Amniotic epithelial cell (primary cell): Measurements from ENCODE around the gene RCAN3.

Source experiments
- DNase-seq: peaks from one replicate; pipeline ENCODE4 v3.0.0-alpha.2; 2010; ENCODE audit warnings: low read depth

Gene RCAN3

DNA sequence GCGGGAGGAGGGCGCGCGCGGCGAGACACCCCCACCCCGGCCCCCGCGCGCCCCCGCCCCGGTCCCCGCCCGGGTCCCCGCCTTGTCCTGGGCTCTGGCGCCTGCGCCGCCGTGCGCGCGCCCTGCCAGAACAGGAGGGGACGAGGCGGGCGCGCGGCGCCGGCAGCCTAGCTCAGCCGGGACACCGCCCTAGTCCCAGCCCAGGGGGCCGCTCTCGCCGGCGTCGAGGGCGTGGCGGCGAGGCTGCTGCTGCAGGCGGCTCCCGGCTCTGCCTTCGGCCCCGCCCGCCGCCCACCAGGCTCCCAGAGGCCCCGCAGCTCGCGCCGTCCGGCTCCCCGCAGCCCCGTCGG lies at the start of gene RCAN3:
TSS of gene RCAN3 (plus strand) at position 128 of the 350 bp plus-strand sequence. CDS start 11,537 bp downstream, outside the sequence.
- DNase-seq: peak; percentile 64

DNA sequence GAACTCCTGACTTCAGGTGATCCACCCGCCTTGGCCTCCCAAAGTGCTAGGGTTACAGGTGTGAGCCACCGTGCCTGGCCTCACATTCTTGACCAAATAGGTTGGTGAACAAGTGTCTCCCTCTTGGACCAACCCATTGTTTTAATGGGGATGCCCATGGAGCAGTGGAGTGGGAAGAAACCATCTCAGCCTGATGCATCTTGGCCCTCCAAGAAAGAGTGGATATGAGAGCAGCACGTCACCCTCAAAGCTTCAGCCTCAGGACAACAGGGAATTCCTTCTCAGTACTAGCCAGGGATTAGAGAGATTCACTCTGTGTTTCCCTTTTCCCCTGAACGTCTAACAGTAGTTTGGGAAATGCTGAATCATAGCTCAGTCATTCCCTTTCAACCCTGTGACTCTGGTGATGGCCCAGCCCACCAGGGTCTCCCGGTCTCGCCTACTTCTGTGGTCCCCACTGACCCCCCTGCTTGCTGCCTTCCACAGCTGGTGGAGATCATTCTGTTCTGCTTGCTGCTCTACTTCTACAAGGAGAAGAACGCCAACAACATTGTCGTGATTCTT lies 49.6 kb upstream of the RCAN3 start:
- DNase-seq: peak; percentile 11

DNA sequence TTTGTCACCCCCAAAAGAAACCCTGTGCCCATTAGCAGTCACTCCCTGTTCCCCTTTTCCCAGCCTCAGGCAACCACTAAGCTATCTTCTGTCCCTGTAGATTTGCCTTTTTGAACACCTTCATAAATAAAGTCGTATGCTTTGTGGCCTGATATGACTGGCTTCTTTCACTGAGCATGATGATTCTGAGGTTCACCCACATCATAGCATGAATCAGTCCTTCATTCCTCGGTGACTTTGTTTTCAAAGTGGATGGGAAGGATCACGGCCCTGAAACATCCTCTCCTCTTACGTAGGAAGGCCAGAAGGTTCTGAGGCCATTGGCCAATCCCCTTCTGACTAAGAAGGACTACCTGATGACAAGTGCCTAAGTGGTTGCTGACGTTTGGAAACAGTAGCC lies 48.0 kb upstream of the RCAN3 start:
- DNase-seq: peak; percentile 64

DNA sequence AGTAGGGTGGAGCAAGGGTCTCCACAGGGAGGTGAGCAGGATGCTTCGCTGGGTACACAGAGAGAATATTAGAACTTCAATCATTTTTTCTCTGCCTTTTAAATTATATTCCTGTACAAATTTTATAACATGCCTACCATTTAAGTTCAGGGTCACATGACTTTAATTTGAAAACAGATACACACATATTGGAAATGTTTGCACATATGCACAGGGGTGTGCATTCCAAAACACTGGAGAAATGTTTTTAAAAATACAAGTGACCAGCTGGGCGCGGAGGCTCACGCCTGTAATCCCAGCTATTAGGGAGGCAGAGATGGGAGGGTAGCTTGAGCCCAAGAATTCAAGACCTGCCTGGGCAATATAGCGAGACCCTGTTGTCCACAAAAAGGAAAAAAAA lies 47.4 kb upstream of the RCAN3 start:
- no peak for DNase-seq

DNA sequence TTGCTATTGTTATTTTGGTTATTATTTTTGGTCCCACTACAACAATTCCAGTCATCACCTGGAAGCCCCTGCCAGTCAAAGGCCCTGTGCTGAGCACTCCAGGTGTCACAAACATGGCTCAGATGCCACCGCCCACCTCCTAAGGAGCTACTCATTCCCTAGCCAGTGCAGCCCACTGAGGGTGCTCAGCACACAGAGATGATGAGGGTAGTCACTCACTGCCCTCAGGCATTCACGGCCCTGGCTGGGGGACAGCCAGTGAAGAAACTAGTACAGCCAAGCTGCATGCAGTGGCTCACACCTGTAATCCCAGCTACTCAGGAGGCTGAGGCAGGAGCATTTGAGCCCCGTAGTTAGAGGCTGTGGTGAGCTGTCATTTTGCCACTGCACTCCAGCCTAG lies 44.8 kb upstream of the RCAN3 start:
- no peak for DNase-seq

DNA sequence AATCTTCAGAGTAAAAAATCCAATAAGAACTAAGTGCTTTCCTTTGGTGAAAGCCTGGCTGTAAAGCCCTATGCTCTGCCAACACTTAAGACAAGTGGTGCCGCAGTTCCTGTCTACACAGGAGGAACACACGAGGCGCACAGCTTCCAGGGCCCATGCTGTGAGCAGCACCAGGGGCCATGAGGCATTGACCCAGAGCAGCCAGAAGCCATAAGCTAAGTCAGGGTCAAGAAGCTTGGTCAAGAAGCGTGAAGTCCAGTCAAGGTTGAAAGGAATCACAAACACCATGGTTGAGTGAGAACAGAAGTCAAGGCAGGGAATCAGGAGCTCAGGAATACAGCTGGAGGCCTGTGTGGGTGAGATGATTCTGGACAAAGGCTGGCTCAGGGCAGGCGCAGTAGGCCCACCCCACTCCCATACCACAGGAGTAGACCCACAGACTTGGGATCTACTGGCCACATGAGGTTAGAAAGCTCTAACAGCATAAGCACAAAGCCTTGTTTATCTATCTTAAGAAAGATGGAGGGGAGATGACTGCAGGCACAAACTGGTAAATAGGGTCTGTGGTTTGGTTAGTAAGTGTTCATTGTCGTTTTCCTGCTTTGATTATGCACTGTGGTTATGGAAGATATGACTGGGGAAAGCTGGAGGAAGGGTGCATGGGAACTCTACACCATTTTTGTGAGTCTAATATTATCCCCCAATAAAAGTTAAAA lies 42.9 kb upstream of the RCAN3 start:
- DNase-seq: no peak

DNA sequence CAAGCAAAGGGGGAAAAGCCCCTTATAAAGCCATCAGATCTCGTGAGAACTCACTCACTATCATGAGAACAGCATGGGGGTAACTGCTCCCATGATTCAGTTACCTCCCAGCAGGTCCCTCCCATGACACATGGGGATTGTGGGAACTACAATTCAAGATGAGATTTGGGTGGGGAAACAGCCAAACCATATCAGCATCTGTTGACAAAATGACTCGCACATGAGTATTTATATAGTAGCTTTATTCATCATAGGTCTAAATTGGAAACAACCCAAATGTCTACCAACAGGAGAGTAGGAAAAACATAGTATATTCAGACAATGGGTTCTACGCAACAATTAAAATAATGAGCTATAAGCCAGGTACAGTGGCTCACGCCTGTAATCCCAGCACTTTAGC lies 40.5 kb upstream of the RCAN3 start:
- DNase-seq: peak; percentile 6

DNA sequence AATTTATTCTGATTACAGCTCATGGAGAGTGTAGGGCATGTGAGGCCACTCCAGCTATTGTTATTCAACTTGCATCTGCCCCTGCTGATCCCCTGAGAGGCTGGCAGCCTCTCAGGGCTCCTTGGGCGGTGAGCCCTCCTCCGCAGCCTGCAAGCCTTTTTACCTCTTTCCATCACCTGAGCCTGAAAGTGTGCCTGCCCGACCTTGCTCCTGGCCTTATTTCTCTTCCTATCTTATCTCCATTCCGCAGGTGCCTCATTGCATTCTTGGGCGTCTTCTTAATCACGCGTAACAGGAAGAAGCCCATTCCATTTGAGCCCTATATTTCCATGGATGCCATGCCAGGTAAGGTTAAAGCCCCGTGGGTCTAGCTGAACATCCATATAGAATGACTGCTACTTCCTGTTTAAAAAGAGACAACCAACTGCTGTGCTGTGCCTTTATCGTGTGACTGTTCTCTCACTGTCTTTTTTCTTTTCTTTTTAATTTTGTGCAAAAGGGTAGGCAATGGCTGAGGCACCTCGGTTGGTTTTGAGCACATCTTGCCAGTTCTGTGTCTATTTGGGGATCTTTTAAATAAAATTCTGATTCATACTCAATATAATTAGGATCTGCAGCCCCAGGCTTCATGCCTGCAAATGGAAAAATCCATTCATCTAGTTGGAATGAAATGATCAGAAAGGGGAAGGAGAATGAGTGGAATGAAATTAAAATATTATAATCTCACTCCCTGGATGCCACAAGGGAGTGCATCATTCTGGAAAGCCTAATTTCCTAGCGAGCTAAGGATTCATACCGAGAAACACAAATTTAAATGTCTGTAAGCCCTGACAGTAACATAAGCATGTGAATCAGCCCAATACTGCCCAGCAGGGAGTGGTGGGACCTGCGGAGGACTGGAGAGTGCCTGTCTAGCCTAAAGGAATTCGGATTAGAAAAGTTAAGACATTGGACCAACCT lies 38.6 kb upstream of the RCAN3 start:
- DNase-seq: no peak

DNA sequence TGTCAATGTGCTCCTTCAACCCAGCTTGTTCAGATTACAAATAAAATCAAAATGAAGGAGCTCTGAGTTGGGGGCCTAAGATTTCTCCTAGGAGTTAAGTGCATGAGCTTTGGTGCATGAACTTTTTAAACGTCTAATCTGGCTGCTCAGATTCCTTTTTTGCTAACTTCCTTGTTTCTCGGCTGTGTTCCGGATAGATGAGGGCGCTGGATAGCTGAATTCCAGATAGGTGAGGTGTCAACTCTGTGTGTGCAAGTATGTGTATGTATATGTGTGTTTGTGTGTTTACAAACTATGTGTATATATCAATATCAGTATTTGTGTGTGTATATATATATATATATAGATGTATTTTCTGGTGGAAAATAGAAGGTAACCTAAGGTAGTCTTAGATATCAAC lies 37.5 kb upstream of the RCAN3 start:
- no peak for DNase-seq

DNA sequence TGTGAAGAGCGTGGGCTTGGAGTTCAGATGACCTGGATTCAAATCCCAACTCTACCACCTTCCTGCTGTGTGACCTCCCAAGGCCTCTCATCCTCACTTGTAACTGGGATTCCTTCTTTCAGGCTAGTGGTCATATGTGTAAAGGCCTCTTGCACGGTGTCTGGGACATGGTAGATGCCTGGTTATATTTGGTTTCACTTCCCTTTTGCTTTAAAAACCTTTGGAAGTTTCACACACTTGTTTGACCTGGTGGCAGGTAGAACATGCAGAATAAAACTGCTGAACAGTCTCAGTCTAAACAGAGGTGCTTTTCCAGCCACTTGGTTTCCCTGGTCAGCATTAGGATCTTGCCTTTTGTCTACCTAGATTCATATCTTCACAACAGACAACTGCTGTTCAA lies 37.0 kb upstream of the RCAN3 start:
- DNase-seq: no peak

DNA sequence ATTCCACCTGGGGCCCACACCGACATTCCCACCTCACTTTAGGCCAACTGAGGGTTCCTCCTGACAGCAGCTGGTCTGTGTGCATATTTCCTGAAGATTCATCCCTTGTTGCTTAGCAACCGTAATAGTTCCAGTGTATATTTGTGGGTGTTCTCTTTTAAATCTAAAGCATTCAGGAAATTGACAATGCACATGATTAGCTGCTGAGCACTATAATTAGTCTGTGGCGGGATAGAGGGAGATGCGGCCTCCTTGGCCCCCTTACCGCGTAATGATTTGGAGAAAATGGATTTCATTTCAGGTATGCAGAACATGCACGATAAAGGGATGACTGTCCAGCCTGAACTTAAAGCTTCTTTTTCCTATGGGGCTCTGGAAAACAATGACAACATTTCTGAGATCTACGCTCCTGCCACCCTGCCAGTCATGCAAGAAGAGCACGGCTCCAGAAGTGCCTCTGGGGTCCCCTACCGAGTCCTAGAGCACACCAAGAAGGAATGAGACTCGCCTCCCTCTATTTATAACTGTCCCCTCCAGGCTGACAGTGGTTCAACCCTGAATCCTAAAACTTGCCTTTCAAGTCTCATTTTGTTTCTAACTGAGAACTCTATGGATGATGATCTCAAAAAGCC lies 33.8 kb upstream of the RCAN3 start:
- DNase-seq: no peak

DNA sequence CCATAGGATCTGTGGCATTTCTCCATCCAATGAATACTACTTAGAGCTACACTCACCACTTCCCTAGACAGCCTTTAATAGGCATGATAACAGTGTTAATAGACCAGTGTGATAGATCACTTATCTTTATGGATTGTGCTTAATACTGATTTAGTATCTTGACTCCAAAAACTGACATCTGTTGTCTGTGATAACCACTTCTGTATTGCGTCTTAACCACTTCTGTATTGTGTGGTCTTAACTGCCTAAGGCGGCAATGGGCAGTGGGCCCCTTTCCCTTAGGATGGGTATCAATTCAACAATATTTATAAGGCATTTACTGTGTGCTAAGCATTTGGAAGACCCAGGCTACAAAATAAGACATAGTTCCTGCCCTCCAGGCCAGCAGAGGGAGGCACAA lies 32.0 kb upstream of the RCAN3 start:
- no peak for DNase-seq

DNA sequence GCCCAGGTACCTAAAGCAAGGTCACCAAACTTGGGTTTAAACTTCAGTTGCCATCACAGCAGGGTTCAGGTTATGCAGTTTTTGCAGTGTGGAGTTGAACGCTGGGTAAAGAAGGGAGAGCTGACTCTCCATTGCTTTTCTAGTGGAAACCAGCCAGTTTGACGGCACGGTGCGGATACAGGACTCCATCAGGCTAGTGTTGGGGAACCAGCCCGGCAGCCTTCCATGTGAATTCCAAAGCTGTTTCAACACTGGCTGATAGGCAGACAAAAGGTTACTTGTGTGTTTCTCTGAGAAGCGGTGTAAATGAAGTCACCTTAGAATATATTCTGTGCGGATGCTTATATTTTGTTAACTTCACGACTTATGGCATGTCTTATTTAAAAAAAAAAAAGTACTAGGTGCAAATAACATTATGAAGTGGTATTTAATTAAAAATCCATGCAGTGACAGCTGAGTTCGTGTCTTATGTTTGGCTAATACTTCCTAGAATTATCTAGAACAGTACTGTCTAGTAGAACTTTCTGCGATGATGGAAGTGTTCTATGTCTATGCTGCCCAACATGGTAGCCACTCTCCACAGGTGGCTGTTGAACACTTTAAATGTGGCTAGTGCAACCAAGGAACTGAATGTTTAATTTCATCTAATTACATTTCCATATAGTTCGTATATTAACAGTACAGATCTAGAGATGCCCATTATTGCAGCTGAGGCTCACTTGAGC lies 29.9 kb upstream of the RCAN3 start:
- DNase-seq: no peak

DNA sequence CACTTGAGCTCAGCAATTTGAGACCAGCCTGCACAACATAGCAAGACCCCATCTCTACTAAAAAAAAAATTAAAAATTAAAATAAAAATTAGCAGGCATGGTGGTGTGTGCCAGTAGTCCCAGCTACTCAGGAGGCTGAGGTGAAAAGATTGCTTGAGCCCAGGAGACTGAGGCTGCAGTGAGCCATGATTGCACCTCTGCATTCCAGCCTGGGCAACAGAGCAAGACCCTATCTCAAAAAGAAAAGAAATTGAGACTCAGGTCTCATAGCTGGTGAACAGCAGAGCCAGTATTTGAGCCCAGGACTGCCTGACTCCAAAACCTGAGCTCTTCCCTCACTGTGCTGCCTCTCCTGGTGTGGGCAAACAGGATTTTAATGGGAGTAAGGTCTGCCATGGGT lies 28.4 kb upstream of the RCAN3 start:
- no peak for DNase-seq

DNA sequence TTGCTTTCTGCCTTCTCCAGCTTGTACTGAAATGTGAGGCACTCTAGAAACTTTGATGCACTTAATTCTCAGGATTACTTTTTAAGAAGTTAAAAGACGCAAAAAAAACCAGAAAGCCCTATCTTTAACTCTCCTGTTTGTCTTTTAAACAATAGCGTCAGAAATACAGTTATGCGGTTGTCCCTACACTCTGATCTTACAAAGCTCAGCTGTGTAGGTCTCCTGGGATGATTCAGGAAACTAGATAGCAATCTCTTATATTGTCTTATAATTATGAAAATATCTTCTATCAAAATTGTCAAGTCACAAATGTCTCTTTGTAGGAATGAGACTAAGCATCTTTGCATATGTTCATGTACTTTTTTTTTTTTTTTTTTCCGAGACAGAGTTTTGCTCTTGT lies 26.9 kb upstream of the RCAN3 start:
- DNase-seq: no peak

DNA sequence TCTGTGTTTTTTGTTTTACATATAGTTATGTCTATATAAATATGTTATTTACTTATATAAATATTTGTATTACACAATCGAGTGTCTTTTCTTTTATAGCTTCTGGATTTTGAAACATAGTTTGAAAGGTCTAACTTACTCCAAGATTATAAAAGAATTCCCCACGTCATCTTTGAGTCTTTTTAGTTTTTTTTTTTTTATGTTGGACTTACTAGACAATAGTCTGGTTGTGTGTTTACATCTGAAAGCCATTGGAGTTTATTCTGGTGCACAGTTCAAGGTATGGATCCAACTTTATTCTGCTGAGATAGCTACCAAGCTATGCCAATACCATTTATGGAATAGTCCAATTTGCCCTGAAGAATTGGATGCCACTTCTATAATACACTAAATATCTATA lies 26.1 kb upstream of the RCAN3 start:
- DNase-seq: no peak

DNA sequence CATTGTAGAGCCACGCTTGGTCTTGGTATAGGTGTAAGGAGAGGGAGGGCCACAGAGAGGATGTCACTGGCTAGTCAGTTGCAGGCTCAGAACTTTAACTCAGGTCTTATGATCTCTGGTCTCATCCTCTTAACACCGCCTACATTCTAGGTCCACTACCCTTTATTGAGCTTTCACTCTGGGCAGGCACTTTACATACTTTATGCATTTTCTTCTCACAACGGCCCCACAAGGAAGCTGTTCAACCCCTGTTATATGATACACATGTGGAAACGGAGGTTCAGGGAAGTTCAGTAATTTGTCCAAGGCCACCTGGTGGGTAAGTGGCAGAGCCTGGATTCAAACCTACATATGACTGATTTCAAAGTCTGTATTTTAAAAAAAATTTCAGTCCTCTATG lies 25.3 kb upstream of the RCAN3 start:
- DNase-seq: no peak

DNA sequence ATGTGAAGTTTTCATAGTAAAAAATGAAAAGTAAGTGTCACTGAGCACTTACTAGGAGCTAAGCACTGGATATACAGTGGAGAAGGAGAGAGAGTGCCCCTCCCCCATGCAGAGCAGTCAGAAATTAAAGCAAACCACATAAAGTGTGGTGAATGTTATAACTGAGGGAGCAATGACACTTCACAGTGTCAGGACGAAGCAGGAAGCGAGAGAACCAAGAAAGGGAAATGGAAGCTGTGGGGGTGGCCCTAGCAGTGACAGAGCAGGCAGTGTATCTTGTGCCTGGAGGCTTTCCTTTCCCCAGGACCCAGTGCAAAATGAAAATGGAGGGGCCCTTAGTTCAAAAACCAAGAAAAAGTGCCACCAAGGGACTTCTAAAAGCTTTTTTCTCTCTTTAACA lies 21.5 kb upstream of the RCAN3 start:
- no peak for DNase-seq

DNA sequence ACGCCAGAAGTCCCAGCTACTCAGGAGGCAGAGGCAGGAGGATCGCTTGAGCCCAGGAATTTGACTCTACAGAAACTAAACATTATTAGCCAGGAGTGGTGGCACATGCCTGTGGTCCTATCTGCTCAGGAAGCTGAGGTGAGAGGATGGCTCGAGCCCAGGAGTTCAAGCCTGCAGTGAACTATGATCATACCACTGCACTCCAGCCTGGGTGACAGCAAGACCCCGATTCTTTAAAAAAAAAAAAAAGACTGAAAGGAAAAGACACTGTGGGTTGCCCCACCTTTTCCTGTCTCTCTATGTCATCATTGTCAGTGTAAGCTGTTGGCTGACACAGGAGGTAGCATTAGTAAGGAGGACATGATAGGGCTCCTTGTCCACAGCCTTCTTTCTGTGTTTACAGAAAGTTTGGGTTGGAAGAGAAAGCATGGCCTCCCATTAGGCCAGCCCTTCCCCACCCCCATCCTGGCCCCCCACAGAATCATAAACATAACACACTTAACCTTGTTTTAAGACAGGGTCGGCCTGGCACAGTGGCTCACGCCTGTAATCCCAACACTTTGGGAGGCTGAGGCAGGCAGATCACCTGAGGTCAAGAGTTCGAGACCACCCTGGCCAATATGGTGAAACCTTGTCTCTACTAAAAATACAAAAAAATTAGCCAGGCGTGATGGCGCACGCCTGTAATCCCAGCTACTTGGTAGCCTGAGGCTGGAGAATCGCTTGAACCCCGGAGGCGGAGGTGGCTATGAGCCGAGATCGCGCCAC lies 20.6 kb upstream of the RCAN3 start:
- DNase-seq: no peak

DNA sequence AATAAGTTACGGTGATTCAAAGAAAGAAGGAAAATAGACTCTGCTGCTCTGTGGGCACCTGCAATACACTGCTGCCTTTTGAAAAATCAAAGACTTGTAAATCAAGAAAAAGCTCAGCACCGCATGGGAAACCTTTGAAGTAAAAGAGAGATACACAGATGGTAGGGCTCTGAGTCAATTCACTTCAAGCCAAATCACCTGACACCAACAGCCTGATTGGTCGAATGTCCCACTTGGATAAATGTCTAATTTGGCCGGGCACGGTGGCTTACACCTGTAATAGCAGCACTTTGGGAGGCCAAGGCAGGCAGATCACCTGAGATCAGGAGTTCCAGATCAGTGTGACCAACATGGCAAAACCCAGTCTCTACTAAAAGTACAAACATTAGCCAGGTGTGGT lies 19.2 kb upstream of the RCAN3 start:
- no peak for DNase-seq

DNA sequence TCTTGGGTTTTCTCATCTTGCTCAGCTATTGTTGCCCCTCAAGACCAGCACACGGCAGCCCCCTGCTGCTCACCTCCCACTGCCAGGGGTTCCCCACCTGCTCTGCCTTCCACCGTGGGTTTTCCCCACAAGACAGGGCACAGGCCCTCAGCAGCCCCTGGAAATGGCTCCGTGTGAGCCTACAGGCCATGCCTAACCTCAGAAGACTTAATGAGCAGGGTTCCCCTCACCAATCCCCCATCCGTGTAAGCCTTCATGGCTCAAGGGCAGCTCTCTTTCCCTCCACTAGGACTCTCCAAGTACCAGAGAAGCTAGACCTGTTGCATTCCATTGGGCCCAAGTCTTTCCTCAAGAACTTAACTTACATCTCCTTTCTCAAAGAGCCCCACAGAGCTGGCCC lies 18.4 kb upstream of the RCAN3 start:
- DNase-seq: no peak
